ENCODE measurements around the gene PPP6R2.

- TF ChIP-seq CTCF (tag by site-specific recombination; IDR thresholded peaks at IDR 0.05) (no peak), BCL11B (tag by site-specific recombination; IDR thresholded peaks at IDR 0.05; ENCODE audit: low read depth) (no peak), BCL11A (tag by site-specific recombination; IDR thresholded peaks at IDR 0.05; ENCODE audit: low read depth) (no peak), ZNF10 (tag by site-specific recombination; IDR thresholded peaks at IDR 0.05) (no peak), ZNF274 (IDR thresholded peaks at IDR 0.05; ENCODE audit: low read length) (no peak), ZNF274 (tag by site-specific recombination; IDR thresholded peaks at IDR 0.05; ENCODE audit: borderline replicate concordance) (no peak), ZNF121 (tag by site-specific recombination; IDR thresholded peaks at IDR 0.05) (no peak), PBX3 (CRISPR knock-in tag; IDR thresholded peaks at IDR 0.05) (no peak), ATF2 (tag by site-specific recombination; IDR thresholded peaks at IDR 0.05; ENCODE audit: low read depth) (no peak)
These were observed 60.6 kb downstream of the PPP6R2 start for GRCh38 chr22:50403701-50404101.
